Astrocyte (in vitro differentiated cells and primary cell): Measurements from ENCODE around the gene RASGRP2.

Source experiments
- EZH2 ChIP-seq: IDR thresholded peaks from 2 replicates; pipeline ENCODE4 v1.6.1; 2012; ENCODE audit warnings: mild to moderate bottlenecking, low read length, inconsistent platforms; ENCODE audit not compliant: insufficient read depth
- TF ChIP-seq, protein P1 (sequence below): IDR thresholded peaks from 2 replicates; pipeline ENCODE4 v1.5.1; 2011; ENCODE audit warnings: low read depth, mild to moderate bottlenecking, inconsistent platforms, low read length, moderate library complexity; ENCODE audit not compliant: insufficient read depth

DNA sequence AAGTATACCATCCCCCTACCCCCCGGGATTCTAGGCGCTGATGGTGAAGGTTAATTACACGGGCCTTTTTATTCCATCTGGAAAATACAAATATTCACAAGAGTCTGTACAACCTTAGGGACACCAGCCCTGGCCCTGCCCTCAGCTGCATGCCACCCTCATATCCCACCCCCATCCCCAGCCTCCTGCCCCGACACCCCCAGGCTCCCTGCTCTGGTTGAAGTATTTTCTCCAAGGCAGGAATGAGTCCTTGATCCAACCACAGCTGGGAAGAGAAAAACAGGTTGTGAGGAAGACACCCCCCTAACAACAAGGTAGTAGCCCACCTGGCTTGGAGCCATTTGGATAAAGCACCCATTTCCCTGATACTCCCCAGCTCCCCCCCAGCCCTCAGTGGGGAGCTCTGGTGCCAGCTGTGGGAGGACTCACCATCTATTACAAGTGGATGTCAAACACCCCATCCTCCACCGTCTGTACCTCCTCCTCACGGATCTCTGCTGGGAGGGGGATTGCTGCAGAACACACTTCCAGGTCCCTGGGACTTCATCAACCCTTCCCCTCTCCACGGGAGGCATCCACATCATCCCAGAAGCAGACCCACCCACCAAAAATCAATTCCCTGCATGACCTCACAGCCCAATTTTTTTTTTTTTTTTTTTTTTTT is 16.9 kb downstream of the RASGRP2 start:
- TF ChIP-seq, protein P1, sequence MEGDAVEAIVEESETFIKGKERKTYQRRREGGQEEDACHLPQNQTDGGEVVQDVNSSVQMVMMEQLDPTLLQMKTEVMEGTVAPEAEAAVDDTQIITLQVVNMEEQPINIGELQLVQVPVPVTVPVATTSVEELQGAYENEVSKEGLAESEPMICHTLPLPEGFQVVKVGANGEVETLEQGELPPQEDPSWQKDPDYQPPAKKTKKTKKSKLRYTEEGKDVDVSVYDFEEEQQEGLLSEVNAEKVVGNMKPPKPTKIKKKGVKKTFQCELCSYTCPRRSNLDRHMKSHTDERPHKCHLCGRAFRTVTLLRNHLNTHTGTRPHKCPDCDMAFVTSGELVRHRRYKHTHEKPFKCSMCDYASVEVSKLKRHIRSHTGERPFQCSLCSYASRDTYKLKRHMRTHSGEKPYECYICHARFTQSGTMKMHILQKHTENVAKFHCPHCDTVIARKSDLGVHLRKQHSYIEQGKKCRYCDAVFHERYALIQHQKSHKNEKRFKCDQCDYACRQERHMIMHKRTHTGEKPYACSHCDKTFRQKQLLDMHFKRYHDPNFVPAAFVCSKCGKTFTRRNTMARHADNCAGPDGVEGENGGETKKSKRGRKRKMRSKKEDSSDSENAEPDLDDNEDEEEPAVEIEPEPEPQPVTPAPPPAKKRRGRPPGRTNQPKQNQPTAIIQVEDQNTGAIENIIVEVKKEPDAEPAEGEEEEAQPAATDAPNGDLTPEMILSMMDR, result no peak
- TF ChIP-seq EZH2, result no peak
